Measurements from ENCODE around the gene EDEM2.
"Not testable (repeated sequence)": the region's sequence is repeated elsewhere in the genome, so short reads cannot be mapped to it uniquely, and the experiment has no call there.

EDEM2 gene

DNA sequence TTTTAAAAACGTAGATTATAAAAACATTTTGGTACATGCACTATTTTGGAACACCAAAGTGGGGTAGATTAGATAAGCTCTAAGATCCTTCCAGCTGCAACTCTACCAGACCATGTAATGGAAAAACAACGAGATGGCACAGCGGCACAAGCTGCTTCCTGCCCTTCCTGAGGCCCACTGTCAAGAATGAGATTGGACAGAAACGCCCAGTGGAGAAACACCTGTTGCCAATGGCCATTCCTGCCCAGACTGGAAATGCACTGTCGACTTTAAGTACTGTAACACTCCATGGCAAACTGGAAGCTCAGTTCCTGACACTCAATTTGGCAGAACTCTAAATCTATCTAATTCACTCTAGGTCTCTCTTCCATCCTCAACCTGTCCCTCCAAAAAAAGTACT lies 21.4 kb downstream of the EDEM2 start:
- no peak for DNase-seq

DNA sequence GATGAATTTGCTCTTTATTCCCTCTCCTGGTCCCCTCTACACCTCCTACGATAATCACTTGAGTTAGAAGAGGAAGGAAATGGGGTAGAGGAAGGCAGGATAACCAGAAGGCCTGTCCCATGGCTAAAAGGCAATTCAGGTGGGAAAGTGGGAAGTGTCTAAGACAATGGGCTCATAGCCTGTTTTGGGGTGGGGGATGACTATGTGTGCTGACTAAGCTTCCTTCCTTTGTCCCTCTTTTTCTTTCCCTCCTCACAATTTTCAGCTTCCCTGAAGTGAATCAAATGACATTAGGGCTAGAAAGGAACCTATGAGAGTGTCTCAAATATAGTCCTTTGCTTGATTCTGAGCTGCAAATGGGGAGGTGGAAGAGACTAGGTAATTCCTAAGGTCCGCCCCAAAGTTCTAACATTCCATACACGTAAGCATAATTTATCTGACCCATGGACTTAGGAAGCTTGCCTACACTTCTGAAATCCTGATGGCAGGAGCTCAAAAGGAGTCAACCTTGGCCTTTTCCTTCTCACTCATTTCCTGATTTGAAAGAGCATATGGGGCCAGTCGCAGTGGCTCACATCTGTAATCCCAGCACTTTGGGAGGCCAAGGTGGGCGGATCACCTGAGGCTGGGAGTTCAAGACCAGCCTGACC lies 24.3 kb downstream of the EDEM2 start:
- no peak for DNase-seq

DNA sequence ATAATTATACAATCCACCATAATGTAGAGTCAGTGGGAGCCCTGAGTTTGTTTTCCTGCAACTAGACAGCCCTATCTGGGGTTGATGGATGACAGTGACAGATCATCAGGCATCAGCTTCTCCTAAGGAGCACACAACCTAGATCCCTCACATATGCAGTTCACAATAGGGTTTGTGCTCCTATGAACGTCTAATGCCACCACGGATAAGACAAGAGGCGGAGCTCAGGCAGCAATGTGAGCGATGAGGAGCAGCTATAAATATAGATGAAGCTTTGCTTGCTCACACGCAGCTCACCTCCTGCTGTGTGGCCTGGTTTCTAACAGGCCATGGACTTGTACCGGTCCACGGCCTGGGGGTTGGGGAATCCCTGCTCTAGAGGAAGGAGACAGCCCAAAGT lies 25.9 kb downstream of the EDEM2 start:
- no peak for DNase-seq

DNA sequence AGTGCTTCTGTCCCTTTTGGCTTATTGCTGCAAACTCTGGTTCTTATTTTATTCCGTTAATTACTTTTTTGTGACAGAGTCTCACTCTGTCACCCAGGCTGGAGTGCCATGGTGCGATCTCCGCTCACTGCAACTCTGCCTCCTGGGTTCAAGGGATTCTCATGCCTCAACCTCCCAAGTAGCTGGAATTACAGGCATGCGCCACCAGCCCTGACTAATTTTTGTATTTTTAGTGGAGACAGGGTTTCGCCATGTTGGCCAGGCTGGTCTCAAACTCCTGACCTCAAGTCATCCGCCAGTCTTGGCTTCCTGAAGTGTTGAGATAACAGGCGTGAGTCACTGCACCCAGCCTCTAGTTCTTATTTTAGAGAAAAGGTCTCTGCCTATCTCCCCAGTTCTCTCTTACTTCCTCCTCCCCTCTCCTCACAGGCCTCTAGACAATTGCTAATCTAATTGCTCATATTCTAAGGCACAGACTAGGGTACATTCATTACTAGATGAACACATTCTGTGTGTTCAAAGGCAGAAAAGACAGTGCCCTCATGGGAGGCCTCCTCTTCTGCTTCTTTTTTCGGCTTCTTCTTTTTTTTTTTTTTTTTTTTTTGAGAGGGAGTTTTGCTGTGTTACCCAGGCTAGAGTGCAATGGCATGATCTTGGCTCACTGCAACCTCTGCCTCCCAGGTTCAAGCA lies 27.0 kb downstream of the EDEM2 start:
- no peak for DNase-seq

DNA sequence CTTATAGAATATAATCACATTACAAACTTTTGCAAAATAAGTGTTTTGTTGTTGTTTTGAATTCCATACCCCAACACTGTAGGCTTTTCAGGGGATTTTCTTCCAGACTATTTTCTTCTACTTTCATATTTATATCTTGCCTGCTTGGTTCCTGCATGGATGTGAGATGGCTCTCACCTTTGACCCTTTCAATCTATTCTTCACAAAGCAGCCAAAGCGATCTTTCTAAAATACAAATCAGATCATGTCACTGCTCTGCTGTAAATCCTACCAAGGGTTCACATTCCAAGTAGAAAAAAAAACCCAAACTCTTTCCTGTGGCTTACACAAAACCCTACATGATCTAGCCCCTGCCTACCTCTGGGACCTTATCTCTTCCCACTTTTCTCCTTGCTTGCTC lies 29.5 kb downstream of the EDEM2 start:
- no peak for DNase-seq

DNA sequence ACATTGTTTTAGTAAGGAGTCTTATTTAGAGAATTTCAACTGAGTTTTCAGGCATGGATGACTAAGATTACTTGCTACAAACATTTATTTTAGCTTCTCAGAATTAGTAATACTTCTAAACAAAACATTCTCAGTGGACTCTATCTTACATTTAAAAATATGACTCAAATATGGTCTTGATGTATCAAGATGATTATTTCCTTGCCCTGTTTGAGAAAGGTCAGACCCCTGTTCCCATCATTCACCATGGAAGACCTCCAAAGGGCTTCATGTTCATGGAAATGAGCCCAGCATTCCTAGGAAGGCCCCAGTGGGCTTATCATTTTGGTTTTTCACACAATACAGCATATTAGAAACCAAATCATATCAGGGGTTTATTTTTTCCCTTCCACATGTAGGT lies 29.9 kb downstream of the EDEM2 start:
- DNase-seq = no peak

DNA sequence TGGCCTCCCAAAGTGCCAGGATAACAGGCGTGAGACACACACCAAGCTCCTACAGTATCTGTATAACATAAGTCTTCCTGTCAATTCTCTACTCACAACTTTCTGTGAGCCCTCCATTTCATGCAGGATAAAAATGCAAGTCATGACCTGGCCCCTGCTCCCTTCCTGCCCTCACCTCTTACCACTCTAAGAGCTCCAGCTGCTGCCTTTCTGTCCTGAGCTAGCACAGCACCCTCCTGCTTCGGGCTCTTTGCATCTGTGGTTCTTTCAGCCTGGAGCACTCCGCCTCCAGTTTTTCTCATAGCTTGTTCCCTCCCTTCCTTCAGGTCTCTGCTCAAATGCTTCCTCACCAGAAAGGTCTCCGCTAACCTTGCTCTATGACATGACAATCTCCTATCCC lies 30.9 kb downstream of the EDEM2 start:
- no peak for DNase-seq

DNA sequence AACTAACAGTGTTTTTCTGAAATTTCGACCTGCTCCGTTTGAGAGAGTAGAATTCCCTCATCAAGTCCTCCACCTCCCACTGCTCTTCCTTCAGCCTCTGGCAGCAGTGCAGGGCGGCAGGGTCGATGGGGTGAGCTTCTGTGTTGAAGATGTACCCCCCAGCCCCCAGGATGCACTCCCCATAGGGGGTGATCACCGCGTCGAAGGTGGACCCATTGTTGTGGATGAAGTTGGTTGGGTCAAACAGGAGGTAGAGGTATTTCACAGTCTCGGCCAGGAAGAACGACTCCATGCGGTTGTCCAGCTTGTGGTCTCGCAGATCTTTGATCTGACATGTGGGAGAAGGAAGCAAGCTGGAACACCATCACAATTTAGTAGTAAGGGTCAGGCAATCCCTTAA lies 31.5 kb downstream of the EDEM2 start:
- no peak for DNase-seq

DNA sequence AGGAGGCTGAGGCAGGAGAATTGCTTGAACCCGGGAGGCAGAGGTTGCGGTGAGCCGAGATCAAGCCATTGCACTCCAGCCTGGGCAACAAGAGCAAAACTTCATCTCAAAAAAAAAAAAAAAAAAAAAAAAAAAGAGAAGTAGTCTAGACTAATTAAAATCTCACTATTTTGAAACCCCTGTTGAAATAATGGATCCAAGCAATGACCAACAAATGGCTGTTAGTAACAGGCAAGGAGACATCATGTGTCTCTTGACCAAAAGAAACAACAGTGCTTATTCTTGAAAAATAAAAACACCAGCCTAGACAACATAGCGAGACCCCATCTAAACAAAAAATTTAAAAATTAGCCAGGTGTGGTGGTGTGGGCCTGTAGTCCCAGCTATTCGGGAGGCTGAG lies 34.9 kb downstream of the EDEM2 start:
- DNase-seq = not testable (repeated sequence)

DNA sequence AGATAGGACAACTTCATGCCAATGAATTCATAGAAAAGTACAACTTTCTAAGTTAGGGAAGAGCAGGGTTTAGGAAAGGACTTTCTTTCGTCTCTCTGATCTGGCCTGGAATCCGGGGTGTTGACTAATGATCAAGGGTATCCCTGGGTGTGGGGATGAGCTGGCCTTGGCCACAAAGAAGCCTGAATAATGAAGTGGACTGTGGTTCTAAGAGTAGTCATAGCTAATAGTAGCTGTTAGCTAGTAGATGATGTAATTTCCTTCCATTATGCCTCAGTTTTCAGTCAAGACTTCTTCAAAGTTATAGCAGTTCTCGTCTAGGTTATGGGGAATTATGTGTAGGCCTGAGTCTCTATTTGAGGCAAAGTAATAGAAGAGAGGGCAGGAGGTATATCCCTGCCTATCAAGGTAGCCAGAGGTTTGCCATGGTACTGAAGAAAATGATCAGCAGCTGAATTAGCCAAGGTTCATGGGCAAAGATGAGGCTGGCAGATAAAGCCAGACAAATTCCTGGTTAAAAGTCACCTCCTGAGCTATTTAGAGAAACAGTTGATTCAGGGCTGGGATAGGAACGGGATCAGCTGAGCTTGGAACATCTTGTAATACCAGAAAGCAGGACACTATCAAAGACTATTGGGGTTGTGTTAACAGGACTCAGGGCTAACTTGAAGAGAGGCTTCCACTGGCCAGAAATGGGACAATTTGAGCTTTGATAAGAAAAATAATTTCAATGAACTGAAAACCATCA lies 35.8 kb downstream of the EDEM2 start:
- DNase-seq = no peak

DNA sequence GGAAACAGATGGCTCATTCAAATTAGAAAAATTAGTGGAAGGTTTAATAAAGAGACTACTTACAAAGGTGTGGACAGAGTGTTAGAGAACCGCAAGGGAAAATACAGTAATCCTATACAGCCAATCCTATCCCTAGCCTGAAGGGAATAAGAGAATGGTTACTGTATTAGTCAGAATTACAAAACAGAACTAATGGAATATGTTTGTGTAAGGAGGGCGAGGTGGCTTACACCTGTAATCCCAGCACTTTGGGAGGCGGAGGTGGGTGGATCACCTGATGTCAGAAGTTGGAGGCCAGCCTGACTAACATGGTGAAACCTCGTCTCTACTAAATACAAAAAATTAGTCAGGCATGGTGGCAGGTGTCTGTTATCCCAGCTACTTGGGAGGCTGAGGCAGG lies 38.2 kb downstream of the EDEM2 start:
- no peak for DNase-seq

DNA sequence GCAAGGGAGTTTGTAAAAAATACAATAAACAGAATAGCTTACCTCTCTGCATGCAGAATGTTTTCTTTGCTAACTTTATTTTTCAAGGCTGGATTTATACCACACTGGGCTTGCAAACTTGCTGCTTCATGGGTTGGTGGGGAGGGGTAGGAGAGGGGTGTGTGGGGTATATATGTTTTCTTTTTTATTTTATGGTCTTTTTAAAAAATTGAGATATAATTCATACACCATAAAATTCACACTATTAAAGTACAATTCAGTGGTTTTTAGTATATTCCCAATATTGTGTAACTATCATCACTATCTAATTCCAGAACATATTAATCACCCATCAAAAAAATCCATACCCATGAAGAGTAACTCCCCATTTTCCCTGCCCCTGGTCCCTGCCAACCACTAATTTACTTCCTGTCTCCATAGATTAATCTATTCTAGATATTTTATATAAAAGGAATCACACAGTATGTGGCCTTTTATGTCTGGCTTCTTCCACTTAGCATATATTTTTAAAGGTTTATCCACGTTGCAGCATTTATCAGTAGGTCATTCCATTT lies 40.2 kb downstream of the EDEM2 start:
- no peak for DNase-seq

DNA sequence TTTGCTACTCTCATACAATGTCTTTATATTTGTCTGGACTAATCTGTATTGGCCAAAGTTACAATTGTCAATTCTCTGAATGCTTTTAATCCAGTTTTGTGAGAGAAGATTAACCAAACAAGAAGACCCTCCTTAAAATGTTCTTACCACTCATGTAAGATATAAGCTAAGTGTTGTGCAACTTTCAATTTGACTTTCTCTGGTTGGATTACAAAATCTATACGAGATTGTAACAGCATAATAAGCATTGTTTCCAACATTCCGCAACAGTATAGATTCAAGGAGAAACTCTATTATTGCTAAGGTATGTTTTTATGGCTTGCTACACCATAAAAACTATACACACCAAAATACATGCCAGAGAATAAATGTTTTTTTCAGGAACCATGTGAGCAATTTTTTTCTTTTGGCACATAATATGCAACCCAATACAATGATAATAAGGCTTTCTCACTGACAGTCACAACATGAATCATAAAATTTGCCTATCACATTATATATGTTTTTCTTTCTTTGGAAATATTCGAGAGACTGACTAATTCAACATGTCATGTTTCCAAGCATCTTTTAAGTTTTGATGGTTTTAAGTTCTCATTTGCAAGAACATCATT lies 42.3 kb downstream of the EDEM2 start:
- DNase-seq = no peak

DNA sequence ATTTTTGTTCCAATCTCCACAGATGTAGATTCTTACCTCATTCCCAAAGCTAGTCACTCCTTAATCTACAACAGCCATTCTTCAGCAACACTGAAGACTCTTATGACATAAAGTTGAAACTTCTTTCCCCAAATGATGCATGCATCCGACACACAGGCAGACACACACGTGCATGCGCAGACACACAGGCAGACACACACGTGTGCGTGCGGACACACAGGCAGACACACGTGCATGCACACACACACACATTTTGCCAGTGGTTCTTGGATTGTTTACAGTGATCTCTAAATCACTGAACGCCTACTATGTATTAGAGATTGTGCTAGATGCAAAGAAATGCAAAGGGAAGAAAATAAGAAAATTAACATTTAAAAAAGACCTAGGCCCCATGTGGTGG lies 45.5 kb downstream of the EDEM2 start:
- no peak for DNase-seq

DNA sequence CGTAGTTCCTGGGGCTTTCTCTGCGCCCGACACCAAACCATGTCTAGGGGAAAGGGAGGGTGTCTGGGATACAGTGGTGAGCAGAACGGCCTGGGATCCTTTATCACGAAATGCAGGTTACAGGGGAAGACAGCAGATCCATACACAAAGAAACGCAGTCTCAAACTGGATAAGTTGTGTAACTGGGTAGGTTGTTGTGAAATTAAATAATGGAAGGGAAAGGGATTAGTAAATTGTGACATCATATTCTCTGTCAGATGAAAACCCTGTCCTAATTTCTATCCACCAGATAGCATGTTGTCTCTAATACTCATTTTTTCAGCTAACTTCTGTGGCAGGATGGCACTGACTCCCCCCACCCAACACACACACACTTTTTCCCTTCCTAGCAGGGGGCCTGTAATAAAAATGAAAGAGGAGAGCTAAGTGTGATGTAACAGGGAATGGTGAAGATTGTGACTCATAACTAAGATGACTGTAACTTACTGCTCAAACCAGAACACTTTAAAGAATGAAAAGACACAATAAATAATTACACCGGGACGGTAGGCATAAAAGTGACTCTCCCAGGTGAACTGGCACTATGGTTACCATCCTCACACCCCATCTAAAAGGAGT lies 53.8 kb downstream of the EDEM2 start:
- no peak for DNase-seq

DNA sequence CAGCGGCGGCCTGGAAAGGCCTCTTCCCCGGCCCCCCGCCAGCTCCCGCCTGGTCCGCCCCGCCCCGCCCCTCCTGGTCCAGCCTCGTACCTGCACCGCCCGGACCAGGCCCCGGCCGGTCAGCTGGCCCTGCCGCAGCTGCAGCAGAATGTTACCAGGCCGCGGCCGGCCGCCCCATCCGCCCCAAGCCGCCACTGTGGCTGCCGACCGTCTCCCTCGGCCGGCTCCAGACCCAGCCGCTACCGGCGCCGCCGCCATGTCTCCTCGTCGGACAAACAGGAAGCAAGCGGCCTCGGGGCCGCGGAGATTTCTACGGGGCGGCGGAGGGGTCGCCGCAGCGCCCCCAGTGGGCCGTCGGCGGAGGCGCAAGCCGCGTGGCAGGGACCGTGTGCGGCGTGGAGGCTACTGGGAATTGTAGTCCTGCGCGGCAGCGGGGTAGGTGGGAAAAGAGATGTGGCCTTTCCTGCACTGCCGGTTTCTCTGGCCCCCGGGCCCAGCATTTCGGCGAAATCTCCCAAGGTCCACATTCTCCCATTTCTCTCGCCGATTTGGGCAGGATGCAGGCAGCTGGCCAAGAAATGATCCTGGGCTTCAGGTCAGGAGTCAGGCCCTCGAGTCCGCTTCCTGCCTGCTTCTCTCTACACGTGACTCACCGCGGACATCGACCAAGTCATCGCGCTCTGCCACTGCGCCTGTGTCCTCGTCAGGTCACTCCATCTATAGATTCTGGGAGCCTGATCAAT lies 54.4 kb downstream of the EDEM2 start, which contains the start of gene TRPC4AP:
TSS of gene TRPC4AP (minus strand) at position 284 of the 743 bp plus-strand sequence. CDS start at position 258, 26 bp downstream.
- DNase-seq = peak; percentile 88 to 90

DNA sequence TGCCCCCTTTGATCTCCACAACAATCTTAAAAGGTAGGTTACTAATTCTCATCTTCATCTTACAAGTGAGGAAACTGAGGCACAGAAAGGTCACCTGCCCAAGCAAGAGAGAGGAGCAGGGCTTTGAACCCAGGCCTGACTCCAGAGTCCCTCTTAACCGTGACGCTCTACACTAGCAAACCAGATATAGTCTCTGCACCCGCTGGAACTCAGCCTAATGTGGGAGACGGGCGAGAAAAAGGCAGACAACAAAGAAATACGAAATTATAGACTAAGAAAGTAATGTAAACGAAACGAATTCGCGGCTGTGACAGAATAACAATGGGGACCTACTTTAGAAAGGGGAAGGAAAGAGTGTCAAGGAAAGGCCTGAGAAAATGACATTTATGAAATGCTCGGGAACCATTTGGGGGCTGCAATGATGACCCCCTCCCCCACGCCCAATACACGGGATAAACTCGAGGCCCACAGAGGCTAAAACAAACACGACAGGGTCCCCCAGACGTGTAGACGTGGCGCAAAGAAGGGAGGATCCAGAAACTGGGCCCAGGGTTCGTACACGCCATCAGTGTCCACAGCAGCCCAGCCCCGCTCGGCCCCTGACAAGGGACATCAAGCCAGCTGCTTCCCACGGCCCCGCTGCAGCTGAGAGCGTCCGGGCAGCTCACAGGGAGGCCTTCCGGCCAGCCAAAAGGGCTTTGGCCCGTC lies 55.2 kb downstream of the EDEM2 start:
- DNase-seq = no peak

DNA sequence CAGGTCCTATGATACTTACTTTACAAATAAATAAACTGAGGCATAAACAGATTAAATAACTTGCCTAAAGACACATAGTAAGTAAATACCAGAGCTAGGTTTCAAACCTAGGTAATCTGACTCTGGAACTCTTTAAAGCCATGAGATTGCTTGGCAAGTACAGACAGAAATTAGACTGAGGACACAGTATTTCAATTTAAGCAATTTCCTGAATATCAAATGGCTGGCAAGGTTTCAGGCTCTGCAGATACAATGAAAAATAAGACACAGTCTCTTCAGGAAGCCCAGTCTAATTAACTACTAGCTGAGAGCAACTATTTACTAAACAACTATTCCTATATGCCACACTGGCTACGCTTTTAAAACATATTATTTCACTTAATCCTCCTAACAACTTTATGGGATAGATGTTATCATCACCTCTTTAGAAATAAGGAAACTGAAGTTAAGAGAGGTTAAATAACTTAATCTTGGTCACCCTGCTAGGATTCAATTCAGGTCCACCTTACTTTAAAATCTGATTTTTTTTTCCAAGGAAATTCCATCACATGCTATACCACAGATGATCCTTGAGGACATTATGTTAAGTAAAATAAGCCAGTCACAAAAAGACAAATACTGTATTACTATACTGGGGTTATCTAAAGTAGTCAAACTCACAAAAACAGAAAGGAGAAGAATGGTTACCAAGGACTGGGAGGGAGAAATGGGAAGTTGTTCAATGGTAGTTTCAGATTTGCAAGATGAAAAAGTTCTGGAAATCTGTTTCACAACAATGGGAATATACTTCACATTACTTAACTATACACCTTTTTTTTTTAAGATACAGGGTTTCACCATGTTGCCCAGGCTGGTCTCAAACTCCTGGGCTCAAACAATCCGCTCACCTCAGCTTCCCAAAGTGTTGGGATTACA lies 58.6 kb downstream of the EDEM2 start:
- DNase-seq = no peak

DNA sequence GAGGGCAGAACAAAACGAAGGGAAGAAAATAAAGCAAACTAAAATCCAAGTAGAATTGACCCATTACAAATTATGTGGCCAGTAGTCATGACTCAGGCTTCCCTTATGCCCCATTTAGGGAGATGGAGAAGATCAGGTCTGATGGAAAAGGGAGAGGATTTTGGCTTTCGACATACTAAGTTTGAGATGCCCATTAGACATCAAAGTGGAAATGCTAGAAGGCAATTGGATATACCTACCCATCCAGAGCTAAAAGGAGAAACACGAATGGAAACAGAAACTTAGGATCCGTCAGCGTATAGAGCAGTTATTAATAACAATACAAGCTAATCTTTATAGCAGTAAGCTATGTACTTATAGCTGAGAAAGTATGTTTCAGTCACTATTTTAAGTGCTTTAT lies 59.3 kb downstream of the EDEM2 start:
- DNase-seq = no peak

DNA sequence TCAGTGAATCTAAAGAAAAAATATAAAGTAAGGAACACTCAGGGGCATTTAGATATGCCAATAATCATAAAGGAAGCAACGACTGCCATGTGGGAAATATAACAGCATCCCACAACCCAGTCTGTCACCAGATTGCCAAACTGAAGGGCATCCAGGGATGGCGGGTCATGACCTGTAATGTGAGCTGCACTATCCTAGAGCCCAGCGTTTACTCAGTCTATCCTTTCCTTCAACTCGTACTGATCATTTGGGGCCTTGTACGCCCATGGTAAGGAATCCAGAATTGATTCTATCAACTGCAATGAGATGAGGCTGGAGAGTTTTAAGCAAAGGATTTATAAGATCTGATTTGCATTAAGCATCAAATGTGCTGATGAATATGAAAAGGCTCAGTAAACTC lies 59.8 kb downstream of the EDEM2 start:
- no peak for DNase-seq
